Transverse colon (tissue), 4 donors: Measurements from ENCODE around the gene DUS3L. TPM values are rescaled to one million over a fixed set of nuclear protein-coding genes. Genes with fewer than 3 reads are reported as not detected.
A peak's percentile ranks its signal among the peaks of the same experiment; 100 is the strongest.

ENCODE experiments used
- DNase-seq: peaks from one replicate; pipeline ENCODE4 v3.0.0-alpha.2; 2019
- H3K27ac ChIP-seq, 4 donors: fragments of 200-600 bp; sonication (generic); 2 replicates each; pipeline ENCODE4 v1.5.1; 2016 to 2018; ENCODE audit warnings: inconsistent platforms in 4 of 4
- H3K27me3 ChIP-seq: fragments of 200-600 bp; sonication (generic); 2 replicates; pipeline ENCODE4 v1.5.1; 2017; ENCODE audit warnings: inconsistent platforms
- H3K36me3 ChIP-seq, 4 donors: fragments of 200-600 bp; sonication (generic); 2 replicates each; pipeline ENCODE4 v1.5.1; 2017 to 2019; ENCODE audit warnings: inconsistent platforms in 4 of 4
- H3K4me1 ChIP-seq, 4 donors: fragments of 200-600 bp; sonication (generic); 2 replicates each; pipeline ENCODE4 v1.5.1; 2017 to 2020; ENCODE audit warnings: inconsistent platforms in 4 of 4
- H3K4me3 ChIP-seq, 4 donors: fragments of 200-600 bp; sonication (generic); 1 replicate in 1 of 4; 2 replicates in 3 of 4; pipeline versions ENCODE4 v1.5.1 to v1.6.1; 2017 to 2019; ENCODE audit warnings: inconsistent platforms in 4 of 4
- H3K9me3 ChIP-seq, 2 donors: fragments of 200-600 bp; sonication (generic); 2 replicates each; pipeline ENCODE4 v1.5.1; 2017 to 2019; ENCODE audit warnings: inconsistent platforms in 2 of 2
- CTCF ChIP-seq, 5 experiments: fragments of 200-600 bp in 3 of 5; fragments of 450-650 bp in 2 of 5; sonication (generic) in 3 of 5; IDR thresholded peaks; 1 replicate in 2 of 5; 2 replicates in 3 of 5; pipeline ENCODE4 v1.5.1; 2016 to 2017; ENCODE audit warnings: antibody characterized with exemption in 5 of 5, inconsistent platforms in 3 of 5, mild to moderate bottlenecking in 2 of 5, moderate library complexity in 1 of 5
- EP300 ChIP-seq: sonication (generic); formaldehyde crosslinking; IDR thresholded peaks from one replicate; pipeline ENCODE4 v1.6.1; 2017; ENCODE audit warnings: antibody characterized with exemption, low read depth
- POLR2A ChIP-seq: fragments of 450-650 bp; IDR thresholded peaks from one replicate; pipeline ENCODE4 v1.6.1; 2016; ENCODE audit warnings: antibody characterized with exemption, mild to moderate bottlenecking, moderate library complexity
- POLR2AphosphoS5 ChIP-seq, 3 donors: sonication (generic); formaldehyde crosslinking; IDR thresholded peaks; one replicate each; pipeline ENCODE4 v1.6.1; 2016; ENCODE audit warnings: antibody characterized with exemption in 3 of 3
- WGBS, 2 donors: methylation state at CpG; one replicate each; pipeline ENCODE4 v1.1.5; 2018; ENCODE audit warnings: low coverage in 1 of 2; 5-methylcytosine and 5-hydroxymethylcytosine counted together
- in situ Hi-C, 4 donors: fragments of 200-750 bp; cut with MboI; loops; one replicate each; pipeline versions ENCODE4 v1.15.0 to v1.15.1; 2017; ENCODE audit warnings: low sequenced_read_pairs in 3 of 4, low pct_ligation_motif_present in 1 of 4, low pct_unique_long_range_greater_than_20kb in 1 of 4
- intact Hi-C: fragments of 100-400 bp; cut with DNase I; formaldehyde crosslinking; loops from one replicate; pipeline ENCODE4 v1.15.1; 2023; ENCODE audit warnings: low total_unique reads
- total RNA-seq, 4 donors: library from RNA; depleted of rRNA; stranded (reverse); fragments of >200 nt; gene quantifications; one replicate each; pipeline ENCODE4 v1.1.0, GENCODE V29; 2016

Gene DUS3L
- total RNA-seq, 4 donors from 2014 or later, result 28.3 to 86.6 (median 56.6) TPM

- intact Hi-C loops (no loop called here), in situ Hi-C loops (no loop called here)
- DNase-seq, result no peak
- no peak for TF ChIP-seq POLR2A
- no peak for TF ChIP-seq POLR2AphosphoS5 (IDR thresholded peaks at IDR 0.05)
- TF ChIP-seq CTCF (IDR thresholded peaks at IDR 0.05), result no peak
- TF ChIP-seq EP300, result no peak
- H3K36me3 ChIP-seq, result peaks cover 0 to 46% (median 20%) of the 10 kb centered on the region in 4 donors
- peak overlapping the region; percentile 90 to 97 (median 91) for H3K27ac ChIP-seq
- 76 to 100% methylated on average over 1 to 25 of the region's 26 CpGs for WGBS, 2 donors
- no peaks in the 10 kb centered on the region for H3K27me3 ChIP-seq
- peaks cover 0 to 7% (median 6%) of the 10 kb centered on the region in 4 donors for H3K4me1 ChIP-seq
- no peaks in the 10 kb centered on the region for H3K9me3 ChIP-seq
- H3K4me3 ChIP-seq, result peak overlapping the region in 3 of 4 donors; percentile 51 to 62 (median 58)
Observed at GRCh38 chr19:5789886-5790558, 941 bp downstream of the DUS3L start.

DNA sequence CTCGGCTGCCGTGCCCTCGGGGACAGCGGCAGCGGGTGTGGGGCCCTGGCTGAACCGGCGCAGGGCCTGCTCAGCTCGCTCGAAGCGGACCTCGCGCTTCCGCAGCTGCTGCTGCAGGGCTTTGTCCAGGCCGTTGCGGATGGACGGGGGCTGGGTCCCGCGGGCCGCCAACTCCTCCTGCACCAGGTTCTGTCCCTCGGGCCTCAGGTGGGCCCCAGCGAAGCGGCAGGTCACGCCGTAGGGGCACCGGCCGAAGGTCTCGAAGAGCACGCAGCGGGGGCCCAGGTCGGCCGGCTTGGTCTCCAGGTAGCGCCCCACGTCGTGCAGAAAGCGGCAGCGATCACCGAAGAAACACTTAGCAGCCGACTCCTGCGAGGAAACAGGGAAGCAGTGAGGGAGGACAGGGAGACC lies 1.6 kb downstream of the DUS3L start:
- Histone ChIP-seq H3K27ac (no peak overlapping the region), H3K4me3 (no peak overlapping the region), H3K27me3 (no peaks in the 10 kb centered on the region), H3K4me1 (peaks cover 0 to 7% (median 6%) of the 10 kb centered on the region in 4 donors), H3K9me3 (no peaks in the 10 kb centered on the region), H3K36me3 (peaks cover 0 to 47% (median 20%) of the 10 kb centered on the region in 4 donors)
- TF ChIP-seq POLR2AphosphoS5 (IDR thresholded peaks at IDR 0.05) (peak in 1 of 3 donors; percentile 8), POLR2A (no peak), CTCF (IDR thresholded peaks at IDR 0.05) (no peak), EP300 (no peak)
- no peak for DNase-seq
- in situ Hi-C loops (no loop called here), intact Hi-C loops (no loop called here)
- 94% methylated on average over 36 of the region's 39 CpGs; no CpG with 5 or more reads in 1 of the 2 donors for WGBS, 2 donors

GRCh38 chr19:5788422-5788821 lies 2.5 kb downstream of the DUS3L start:
- Histone ChIP-seq H3K27me3 (no peaks in the 10 kb centered on the region), H3K4me1 (peaks cover 0 to 7% (median 6%) of the 10 kb centered on the region in 4 donors), H3K9me3 (no peaks in the 10 kb centered on the region), H3K4me3 (no peak overlapping the region), H3K27ac (no peak overlapping the region), H3K36me3 (peaks cover 0 to 47% (median 20%) of the 10 kb centered on the region in 4 donors)
- in situ Hi-C loops, result no loop called here
- no peak for DNase-seq
- TF ChIP-seq EP300 (no peak), CTCF (IDR thresholded peaks at IDR 0.05) (no peak), POLR2A (no peak)
- intact Hi-C loops, result no loop called here
- WGBS, 2 donors, result 97% methylated on average over 5 of the region's 5 CpGs; no CpG with 5 or more reads in 1 of the 2 donors

- intact Hi-C loops (no loop called here), in situ Hi-C loops (no loop called here)
- no peaks in the 10 kb centered on the region for H3K9me3 ChIP-seq
- WGBS, 2 donors, result 92% methylated on average over 26 of the region's 39 CpGs; no CpG with 5 or more reads in 1 of the 2 donors
- H3K27ac ChIP-seq, result no peak overlapping the region
- TF ChIP-seq POLR2AphosphoS5 (IDR thresholded peaks at IDR 0.05) (no peak), POLR2A (no peak), CTCF (IDR thresholded peaks at IDR 0.05) (no peak), EP300 (no peak)
- peaks cover 0 to 7% (median 6%) of the 10 kb centered on the region in 4 donors for H3K4me1 ChIP-seq
- peaks cover 0 to 47% (median 20%) of the 10 kb centered on the region in 4 donors for H3K36me3 ChIP-seq
- no peaks in the 10 kb centered on the region for H3K27me3 ChIP-seq
- no peak for DNase-seq
- no peak overlapping the region for H3K4me3 ChIP-seq
Observed at GRCh38 chr19:5787409-5788182, 3.4 kb downstream of the DUS3L start.
